NCI-H2107 treated with DMSO at 0.1 percent for 48 hours (cell line): ENCODE measurements around the gene ZNF3.

Experiments
- DNase-seq: peaks from one replicate; lab custom pipeline; 2025; ENCODE audit not compliant: unreplicated experiment; lab: John Stamatoyannopoulos, UW

Gene ZNF3

DNA sequence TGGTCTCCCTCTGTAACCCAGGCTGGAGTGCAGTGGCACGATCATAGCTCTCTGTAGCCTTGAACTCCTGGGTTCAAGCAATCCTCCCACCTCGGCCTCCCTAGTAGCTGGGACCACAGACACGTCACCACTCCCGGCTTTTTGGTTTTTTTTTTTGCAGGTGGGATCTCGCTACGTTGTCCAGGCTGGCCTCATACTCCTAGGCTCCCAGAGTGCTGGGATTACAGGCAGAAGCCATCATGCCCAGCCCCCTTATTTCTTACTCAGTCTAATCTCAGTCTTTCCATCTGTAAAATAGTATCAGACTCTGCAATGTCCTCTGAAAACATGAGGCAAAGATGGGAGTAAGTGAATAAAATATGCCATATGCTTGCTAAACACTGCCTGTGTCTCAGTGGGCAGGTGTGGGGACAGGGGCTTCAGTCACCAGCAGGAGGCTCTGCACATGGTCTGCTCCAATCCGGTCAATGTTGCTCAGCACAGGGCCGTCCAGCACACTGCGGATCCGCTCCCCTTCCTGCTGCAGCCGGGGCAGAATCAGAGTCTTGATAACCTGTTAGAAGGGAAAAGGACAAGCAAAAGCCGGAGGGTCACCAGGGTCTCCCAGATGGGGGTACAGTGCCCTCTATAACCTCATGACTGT, 28.1 kb upstream of the ZNF3 start:
- no peak for DNase-seq

DNA sequence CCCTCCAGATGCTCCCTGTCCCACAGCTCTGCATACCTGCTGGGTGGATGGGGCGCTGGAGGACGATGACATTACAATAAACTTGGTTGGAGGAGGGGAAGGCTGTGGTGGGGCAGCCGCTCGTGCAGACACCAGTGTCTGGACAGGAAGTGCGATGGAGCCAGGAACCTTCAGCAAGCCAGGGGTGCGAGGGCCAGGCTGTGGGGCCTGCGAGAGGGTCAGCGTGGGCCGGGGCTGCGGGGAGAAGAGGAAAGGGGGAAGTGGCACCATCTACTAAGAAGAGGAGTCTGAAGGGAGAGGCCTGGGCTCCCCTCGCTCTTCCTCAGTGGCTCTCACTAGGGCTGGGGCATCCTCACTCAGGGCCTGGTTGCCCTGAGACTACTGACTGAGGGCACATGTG, 26.4 kb upstream of the ZNF3 start:
- DNase-seq, result no peak

DNA sequence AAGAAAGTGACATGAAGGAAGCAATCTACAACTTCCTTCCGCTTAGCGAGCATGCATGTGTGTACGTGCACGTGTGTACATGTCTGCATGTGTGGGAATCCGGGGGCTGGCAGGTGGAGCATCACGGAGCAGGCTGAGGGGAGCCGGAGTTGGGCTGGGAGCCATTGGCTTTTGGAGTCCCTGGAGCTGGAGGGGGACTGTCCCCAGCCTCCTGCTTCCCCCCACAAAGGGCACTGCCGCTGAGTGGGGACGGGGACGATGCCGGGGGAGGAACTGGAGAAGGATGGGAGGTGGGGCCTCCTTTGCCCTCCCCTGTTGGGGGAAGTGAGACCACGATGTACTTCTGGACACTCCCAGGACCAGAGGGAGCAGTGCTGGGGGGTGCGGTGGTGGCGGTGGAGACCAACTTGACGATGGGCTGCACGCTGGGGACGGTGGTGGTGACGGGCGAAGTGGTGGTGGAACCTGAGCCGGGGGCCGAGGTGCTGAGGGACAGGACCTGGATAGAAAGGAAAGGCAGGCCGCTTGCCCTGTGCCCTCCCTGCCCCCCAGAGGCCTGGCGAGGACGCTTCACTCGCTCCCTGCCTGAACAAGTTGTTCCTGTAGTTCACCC, 25.7 kb upstream of the ZNF3 start:
- DNase-seq, result no peak

DNA sequence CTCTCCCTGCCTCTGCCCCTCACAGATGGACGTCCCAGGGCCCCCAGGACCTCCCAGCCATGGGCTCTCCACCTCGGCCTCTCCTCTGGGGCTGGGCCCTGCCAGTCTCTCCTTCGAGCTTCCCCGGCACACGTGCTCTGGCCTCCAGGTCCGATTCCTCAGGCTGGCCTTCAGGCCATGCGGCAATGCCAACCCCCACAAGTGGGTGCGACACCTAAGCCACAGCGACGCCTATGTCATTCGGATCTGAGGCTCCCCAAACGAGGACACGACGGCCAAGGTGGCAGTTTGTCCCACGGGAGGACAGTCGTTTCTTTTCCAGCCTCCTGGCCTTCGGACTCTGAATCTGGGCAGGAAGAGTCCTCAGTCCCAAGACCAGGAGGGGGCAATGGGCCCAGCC, 25.1 kb upstream of the ZNF3 start:
- no peak for DNase-seq

DNA sequence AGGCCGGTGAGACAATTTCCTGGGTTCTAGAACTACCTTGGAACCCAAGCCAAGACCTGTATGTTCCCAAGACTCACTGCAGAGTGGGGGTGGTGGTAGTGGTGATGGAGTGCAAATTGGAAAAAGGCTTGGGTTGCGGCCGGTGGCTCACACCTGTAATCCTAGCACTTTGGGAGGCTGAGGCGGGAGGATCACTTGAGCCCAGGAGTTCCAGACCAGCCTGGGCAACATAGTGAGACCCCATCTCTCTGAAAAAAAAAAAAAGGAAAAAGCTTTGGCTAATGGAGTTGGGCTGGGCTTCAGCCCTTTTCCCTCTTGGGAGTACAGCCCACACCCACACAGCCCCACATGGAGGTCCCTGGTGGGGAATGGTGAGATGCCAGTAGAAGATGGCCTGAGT, 24.0 kb upstream of the ZNF3 start:
- no peak for DNase-seq

DNA sequence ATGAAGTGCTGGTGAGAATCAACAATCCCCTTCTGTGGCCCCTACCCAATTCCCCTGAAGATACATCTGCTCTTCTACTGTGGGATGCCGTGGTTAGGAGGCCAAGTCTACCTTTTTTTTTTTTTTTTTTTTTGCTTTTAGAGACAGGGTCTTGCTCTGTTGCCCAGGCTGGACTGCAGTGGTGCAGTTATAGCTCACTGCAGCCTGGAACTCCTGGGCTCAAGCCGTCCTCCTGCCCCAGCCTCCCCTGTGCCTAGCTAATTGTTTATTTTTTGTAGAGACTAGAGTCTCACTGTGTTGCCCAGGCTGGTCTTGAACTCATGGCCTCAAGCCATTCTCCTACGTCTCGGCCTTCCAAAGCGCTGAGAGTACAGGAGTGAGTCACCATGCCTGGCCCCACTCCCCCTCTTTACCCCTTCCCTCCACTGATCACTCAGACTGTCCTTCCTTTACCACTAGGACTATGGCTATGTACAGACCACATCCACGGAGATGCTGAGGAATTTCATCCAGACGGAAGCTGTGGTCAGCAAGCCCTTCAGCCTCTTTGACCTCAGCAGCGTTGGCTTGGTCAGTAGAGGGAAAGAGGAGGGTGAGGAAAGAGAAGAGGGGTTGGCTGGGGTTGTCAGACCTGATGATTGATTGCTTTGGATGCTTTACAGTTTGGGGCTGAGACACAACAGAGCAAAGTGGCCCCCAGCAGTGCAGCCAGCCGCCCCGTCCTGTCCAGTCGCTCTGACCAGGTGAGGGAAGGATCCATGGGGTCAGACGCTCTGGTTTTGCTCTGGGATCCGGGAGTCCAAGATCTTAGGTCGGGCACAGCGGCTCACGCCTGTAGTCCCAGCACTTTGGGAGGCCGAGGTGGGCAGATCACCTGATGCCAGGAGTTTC, 21.7 kb upstream of the ZNF3 start:
- no peak for DNase-seq

DNA sequence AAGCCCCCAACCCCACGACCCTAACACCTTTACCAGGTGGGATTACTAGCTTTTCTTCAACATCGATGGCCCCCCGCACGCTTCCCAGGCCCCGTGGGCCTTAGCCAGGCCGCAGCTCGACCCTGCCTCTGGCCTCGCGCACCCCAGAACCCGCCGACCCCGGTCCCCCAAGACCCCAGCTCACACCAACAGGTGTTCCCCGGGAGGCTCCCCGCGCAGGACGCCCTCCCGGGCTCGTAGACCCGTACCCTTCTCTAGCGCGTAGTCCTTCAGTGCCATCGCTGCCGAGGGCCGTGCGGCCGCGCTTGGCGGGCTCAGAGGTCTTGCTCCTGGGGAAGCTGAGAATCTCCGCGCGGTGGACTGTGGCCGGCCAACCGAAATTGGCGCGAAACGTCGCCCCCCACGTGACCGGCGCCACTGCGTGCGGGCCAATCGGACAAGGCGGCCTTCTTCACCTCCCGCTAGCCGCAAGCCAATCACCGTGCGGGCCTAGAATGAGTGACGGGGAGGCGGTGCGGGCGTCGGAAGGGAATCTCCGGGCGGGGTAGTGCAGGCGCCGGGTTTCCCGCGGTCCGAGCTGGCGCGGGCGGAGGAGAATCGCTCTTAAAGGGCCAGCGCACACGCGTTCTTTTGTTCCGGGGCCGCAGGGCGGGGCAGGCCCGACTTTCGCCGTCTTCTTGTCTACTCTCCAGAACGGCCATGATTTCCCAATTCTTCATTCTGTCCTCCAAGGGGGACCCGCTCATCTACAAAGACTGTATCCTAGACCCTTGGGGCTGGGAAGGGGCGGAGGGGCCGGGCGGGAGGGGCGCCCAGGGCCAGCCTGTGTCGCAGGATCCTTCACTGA, 19.7 kb upstream of the ZNF3 start, which contains the start of the genes AP4M1 and MCM7:
AP4M1 (plus strand) TSS at position 628 of the 847 bp plus-strand sequence; CDS start at position 700, 72 bp downstream.
MCM7 (minus strand) TSS at position 382 of the 847 bp plus-strand sequence; CDS start at position 279, 103 bp downstream.
- peak; percentile 97 for DNase-seq

DNA sequence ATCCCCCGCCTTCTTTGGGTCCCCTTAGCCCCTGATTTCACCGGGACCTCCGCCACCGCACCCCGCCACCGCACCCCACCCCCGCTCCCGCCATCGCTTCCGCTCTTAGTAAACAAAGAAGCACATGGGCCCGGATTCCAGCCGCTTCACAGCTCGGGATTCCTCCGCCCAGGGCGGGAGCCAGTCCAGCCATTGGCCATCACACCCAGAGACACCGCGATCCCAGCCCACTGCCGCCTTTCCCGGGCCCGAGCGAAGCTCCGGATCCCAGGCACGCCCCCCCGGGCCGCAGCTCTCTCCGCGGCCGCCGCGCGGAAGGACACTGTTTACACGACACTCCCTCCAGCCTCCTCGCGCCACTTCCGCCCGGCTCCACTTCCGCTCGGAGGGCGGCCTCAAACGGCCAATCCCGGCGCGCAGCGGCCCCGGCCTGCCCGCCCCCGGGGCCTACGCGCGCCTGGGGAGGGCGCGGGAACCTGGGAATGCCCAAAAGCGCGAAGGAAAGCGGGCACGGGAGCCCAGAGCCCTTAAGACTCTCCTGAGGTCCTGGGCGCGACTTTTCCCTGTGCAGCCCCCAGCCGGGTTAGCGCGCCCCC, 19.0 kb upstream of the ZNF3 start:
- peak; percentile 78 for DNase-seq

DNA sequence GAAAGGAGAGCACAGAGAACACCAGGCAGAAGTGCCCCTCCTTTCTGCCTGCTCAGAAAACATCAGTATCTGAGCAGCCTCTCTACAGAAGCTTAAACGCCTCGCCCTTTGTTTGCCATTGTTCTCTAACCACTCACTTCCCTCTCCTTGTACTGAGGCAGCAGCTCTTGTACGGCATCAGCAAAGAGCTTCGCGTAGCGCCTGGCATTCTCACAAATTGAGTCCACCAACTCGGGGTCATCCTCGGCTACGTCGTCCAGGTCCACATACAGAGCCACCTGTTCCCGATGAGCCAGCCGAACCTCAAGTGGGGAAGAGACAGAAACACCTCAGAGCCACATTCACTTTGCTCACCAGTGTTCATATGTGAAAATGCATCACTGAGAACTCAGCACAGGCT, 17.9 kb upstream of the ZNF3 start:
- no peak for DNase-seq

DNA sequence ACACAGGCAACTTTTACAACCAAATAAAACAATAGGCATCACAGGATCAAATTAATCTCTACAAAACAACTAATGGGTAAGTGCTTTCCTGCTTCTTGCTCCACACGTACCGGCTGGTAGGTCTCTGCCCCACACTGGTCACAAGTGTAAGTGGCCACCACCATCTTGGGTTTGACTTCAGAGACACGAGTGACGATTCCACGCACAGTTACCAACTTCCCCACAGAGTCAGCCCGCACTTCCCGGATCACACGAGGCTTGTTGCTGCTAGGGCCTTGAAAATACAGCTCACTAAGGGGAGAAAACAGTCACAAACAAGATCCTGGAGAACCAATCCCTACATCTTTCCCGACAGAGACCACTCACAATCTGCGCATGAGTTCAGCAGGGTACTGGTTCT, 17.4 kb upstream of the ZNF3 start:
- no peak for DNase-seq

DNA sequence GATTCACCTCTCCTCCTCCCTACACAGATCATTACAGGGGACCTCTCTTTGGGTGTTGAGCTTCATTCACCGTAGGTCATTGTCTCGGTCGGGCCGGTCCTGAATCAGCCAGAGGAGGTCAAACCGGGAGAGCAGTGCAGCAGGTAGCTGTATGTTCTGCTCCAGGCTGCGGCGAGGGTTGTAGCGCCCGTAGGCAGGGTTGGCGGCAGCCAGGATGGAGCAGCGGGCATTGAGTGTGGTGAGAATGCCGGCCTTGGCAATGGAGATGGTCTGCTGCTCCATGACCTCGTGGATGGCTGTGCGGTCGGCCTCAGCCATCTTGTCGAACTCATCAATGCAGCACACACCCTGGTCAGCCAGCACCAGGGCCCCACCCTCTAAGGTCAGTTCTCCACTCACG, 14.2 kb upstream of the ZNF3 start:
- DNase-seq, result no peak

DNA sequence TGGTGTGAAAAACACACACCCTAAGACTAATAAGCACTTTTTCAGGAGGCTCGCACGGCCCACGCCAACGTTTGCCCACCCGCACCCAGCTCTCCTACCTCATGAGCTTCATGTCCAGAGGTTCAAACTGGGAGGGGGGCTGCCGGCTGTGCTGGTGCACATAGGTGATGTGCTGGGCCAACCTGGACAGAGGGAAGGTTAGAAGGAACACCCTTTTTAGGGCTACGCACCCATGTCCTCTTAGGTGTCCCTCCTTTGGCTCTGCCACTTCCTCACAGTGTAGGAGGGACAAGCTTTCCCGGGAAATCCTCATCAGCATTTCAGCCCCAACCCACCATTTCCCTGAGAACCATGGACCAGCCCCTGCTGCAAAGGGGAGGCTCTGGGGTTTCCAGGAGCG, 13.8 kb upstream of the ZNF3 start:
- no peak for DNase-seq

DNA sequence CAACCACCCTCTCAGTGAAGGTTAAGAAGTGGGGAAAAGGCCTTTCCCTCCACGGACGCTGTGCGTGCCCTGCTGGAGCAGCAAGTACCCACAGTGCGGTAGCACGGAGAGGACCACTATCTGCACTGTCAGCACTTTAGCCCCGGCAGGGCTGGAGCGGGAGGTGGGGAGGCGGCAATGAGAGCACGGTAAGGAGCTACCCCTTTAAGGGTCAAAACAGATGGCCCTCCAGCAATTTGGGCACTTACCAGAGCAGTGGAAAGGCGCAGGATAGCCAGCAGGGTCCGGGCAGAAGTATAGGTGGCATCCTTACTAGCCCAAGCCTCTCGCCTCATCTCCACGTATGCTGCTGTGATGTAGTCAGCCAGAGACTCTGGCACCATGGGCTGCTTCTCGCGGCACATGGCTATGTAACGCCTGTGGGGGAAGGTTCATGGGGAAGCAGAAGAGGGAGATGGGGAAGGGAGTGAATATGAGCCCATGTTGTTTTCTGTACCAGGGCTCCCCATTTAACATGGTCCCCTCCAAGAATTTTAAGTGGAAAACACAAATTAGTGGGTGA, 12.5 kb upstream of the ZNF3 start:
- no peak for DNase-seq

DNA sequence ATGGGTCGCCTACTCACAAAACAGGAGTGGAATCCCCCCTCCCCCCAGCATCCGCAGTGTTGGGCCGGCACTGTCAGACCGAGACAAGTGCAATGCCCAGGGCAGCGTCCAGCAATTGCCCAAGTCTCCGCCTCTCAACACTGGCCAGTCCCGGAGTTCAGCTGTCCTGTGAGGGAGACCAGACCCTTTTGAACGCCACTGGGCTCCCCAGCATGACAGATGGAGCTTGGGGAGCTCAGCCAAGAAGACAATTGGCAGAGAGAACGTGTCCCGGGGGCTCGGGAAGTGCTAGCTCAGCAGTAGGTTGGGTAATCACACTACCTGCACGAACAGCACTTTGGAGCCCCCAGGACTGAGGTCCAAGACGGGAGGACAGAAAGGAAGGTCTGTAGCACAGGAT, 12.0 kb upstream of the ZNF3 start:
- DNase-seq, result no peak

DNA sequence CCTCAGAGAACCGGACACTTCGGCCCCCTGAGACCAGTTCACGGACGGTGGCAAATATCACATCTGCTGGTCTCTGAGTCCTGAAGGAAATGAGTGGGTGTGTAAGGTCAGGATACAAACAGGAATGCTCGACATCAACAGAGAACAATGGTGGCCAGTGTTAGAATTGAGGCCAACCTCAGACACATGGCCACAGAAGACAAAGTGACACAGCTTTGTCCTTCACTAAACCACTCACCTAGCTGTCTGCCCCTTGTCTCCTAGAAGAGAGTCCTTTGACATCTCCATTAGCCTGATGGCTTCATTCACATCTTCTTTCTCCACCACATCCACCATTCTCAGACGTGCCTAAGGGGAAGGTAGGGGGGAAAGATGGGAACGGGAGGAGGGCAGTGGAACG, 11.5 kb upstream of the ZNF3 start:
- no peak for DNase-seq

DNA sequence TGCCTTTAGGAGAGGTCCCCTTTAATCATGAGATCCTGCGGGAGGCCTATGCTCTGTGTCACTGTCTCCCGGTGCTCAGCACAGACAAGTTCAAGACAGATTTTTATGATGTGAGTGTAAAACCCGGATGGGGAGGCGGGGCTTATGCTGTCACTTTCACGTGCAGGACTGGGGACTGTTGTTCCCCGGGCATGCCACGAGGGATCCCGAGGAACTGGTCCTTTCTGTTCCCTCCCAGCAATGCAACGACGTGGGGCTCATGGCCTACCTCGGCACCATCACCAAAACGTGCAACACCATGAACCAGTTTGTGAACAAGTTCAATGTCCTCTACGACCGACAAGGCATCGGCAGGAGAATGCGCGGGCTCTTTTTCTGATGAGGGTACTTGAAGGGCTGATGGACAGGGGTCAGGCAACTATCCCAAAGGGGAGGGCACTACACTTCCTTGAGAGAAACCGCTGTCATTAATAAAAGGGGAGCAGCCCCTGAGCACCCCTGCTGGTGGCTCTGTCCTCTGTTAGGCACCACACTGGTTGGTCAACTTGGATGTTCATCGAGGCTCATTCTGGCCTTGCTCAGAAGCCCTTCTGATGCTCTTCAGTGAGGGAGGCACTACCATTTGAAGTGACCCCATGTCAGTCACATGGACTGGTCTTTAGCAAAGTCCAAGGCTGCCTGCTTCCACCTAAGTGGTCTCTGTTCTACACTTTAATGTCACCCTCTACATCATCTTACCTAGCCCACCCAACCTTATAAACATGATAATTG, 10.1 kb upstream of the ZNF3 start:
- no peak for DNase-seq

DNA sequence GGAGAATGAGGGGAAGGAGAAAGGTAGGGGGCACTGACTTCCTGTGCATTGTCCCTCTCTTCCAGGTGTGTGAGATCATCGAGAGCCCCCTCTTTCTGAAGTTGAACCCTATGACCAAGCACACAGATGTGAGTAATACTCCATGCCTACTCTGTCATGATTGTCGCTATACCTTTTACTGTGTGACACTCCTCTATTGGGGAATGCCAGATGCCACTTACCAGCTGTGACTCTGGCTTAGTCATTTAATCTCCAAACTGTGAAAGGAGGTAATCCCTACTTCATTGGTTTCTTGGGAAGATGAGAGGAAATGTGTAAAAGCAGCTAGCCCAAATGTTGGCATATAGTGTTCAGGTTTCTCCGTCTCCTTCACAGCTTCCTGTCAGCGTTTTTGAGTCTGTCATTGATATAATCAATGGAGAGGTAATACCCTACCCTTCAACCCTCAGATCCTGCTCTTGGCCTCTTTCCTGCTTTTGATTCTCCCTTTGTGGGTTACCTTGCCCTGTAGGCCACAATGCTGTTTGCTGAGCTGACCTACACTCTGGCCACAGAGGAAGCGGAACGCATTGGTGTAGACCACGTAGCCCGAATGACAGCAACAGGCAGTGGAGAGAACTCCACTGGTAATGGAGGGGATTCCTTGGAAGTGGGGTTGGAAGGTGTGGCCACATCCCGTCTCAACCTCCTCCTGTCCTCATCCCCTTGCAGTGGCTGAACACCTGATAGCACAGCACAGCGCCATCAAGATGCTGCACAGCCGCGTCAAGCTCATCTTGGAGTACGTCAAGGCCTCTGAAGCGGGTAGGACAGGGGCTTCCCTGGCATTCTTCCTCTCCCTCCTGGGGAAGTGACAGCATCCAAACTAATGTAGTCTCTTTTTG, 9.2 kb upstream of the ZNF3 start:
- DNase-seq, result no peak

DNA sequence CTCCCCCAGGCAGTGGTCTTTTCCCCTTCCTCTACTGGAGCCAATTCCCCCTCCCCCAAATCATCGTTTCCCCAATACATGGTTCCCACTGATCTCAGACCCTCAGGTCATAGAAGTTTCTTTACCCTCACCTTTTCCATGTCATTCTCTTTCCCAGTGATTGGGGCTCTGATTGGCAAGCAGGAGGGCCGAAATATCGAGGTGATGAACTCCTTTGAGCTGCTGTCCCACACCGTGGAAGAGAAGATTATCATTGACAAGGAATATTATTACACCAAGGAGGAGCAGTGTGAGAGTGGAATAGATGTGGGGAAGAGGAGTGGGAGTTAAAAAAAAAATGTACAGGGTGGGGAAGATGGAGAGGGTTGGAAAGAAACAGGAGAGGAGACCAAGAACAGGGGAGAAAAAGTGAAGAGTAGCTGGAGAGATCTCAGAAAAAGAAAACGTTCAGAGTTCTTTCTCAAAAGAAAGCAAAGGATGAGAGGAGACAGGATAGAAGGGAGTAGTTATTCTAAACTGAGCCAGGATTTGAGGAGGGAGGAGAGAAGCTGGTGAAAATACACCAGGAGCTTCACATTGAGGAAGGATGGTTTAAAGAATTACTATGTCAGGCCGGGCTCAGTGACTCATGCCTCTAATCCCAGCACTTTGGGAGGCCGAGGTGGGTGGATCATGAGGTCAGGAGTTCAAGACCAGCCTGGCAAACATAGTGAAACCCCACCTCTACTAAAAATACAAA, 8.1 kb upstream of the ZNF3 start:
- DNase-seq, result no peak
